ENCODE results near the gene SBNO2.

Gene SBNO2

DNA sequence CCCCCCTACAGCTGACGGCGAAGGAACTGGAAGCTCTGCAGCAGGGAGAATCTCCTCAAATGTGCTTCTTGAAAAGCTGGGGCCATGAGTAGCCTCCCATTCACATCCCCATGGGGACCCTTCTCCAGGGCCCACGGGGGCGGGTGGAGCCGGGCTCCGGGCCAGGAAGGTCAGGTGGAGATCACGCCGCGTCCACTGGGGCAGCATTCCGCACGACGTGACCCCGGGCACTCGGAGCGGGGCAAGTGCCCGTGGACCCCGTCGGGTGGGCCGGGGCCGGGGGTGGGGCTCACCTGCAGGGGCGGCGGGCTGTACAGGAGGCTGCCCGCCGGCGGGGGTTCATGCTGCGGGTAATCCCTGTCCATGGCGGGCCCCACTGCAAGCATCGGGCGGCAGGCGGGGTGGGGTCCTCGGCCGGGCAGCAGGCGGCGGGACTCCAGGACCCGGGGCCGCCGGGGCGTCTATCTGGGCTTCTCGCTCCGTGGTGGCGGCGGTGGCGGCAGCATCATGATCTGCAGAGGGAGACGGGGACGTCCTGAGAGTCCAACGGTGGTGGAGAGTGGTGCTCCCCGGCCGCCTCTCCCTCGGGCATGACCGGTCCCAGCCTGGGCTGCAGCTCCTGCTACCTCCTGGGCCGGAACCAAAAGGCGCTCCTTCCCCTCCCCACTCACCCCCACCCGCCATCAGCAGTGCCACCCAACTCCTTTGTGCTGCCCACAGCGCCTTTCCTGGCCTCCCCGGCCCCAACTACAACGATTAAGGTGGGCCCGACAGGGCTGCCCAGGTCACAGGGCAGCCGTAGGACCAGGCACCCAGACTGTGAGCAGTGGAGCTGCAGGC, 20.0 kb downstream of the SBNO2 start:
- no peak for DNase-seq

DNA sequence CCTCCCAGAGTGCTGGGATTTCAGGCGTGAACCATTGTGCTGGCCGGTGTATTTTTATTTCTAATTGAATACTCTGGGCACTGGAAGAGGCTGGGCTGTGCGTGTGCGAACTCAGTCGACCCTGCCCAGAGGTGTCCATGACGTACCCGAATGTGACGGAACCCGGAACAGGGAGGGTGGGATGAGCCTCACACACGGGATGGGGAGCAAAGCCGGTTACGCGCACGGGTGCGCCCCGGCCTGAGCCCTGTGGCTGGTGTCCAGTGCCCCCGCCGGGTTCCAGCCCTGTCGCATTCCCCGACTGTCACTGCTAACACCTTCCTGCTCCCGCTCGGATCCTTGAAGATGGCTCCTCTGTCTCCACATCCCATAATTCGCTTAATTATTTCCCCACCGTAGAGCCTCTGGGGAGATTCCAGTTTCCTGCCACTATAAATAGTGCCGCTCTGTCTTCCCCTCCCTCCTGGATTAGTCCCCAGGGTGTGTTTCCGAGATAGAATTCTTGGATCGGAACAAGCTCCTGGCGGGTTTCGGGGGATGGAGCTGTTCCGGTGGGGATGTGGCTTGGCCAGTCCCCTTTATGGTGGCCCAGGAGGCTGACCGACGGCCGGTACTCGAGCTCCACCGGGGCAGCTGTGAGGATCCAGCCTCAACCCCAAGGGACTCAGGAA, 22.0 kb downstream of the SBNO2 start:
- no peak for DNase-seq

GRCh38 chr19:1151037-1151724, 22.9 kb downstream of the SBNO2 start:
- no peak for DNase-seq

- DNase-seq, result no peak
Measured at GRCh38 chr19:1150333-1151036, 23.6 kb downstream of the SBNO2 start.

DNA sequence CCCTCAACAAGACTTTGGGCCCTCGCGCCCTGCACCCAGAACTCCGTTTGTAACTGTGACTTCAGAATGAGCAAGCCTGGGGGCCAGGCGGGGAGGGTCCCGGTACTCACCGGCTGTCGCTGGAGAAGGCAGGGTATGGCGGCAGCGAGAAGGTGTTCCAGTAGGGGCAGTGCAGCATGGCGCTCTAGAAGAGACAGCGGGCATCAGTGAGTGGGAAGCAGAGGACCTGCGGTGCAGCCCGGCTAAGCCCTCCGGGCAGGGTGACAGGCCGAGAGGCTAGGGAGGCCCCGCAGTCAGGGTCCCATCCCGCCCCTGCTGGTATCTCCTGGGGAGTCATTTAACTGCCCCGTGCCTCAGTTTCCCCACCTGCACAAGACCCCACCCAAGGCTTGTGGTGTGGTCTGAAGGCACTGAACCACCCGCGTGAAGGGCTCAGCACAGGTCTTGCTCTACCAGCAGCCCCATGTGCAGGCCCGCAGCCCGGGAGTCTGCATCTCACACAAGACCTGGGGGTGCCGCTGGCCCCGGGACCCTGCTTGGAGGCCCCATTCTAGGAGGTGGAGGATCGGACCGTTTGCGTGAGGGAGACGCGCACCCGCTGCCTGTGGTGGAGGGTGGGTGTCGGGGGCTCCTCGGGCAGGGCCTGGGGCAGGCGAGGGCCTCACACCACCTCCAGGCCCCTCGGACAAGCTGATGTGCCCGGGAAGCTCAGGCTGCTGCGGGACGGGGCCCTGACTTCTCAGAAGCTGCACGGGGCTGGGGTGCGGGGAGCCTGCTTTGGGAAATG, 24.6 kb downstream of the SBNO2 start:
- no peak for DNase-seq

GRCh38 chr19:1147934-1148549, 26.0 kb downstream of the SBNO2 start:
- no peak for DNase-seq

DNA sequence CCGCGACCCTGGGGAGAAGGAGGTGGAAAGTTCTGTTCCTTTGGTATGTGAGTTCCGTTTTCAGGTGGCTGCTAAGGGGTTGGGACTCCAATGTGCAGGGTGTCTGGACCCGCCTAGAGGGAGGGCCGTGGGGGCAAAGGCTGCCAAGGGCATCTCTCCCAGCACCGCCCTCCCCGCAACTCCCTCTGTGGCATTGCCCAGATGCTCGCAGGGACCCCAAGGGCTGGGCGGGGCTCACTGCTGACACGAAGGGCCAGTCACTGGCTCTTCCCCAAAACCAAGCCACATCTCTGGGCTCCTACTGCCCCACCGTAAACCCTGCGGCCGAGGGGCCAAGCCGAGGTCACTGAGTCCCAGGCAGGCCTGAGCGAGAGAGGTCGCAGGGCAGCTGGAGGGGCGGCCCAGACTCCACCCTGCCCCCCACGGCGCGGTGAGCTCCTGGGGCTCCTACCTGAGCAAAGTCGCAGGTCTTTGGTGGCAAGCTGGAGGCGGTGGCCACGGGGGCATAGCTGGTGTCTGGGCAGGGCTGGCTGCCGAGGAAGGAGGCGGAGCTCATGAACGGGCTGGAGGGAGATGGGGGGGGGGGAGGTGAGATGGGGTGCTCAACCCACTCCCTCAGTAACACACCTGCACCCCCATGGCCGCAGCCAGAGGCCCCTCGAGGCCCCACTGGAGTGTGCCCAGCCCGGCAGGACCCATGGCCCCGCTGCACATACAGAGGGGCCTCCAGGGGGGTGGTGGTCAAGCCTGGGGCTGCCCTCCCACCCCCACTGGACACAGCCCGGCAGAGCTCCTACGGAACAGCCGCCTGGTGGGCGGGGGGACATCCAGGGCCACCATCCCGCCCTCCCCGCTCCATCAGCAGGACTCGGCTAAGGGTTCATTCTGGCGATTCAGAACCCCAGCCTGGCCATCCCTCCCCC, 26.9 kb downstream of the SBNO2 start:
- DNase-seq, result no peak

DNA sequence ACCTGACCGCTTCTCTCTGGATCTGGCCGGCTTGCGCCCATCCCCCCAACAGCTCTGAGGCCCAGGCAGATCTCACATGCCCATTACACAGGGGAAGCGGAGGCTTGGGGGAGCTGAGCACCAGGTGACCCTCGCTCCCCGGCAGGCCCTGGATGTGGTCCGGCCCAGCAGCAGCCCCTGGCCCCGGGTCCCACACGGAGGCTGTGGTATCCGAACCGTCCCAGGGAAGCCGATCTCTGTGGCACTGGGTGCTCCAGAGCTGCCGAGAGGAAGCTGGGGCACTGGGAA, 27.7 kb downstream of the SBNO2 start:
- no peak for DNase-seq

DNA sequence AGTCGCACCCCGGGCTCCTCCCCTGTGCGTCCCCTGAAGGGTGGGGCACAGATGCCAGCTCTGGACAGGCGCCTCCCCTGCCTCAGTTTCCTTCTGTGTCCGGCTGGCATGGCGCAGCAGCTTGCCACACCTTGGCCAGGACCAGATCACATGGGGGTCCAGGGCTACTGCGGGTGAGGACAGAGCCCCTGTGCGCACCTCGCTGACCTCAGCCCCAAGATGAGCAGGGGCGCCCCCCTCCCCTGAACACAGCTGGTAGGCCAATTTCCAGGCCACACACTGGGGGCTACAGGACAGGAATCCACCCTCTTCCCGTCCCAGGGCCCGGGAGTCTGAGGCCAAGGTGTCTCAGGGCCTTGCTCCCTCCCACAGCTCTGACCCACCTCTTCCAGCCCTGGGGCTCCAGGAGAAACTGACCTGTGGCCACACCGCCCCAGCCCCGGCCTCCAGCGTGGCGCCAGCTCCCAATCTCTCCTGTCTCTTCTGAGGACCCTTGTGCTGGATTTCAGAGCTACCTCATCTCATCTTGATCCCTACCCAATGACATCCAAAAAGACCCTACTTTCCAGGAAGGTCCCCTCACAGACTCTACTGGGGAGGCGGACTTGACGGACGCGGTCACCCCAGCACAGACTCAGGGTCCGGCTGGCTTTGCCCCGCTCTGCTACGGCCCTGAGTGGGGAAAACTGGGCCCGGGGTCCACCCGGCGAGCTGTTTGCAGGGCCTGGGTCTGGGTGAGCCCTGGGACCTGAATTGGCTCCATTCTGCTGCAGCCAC, 28.2 kb downstream of the SBNO2 start:
- no peak for DNase-seq

- no peak for DNase-seq
Measured at GRCh38 chr19:1144741-1145140, 29.3 kb downstream of the SBNO2 start.

DNA sequence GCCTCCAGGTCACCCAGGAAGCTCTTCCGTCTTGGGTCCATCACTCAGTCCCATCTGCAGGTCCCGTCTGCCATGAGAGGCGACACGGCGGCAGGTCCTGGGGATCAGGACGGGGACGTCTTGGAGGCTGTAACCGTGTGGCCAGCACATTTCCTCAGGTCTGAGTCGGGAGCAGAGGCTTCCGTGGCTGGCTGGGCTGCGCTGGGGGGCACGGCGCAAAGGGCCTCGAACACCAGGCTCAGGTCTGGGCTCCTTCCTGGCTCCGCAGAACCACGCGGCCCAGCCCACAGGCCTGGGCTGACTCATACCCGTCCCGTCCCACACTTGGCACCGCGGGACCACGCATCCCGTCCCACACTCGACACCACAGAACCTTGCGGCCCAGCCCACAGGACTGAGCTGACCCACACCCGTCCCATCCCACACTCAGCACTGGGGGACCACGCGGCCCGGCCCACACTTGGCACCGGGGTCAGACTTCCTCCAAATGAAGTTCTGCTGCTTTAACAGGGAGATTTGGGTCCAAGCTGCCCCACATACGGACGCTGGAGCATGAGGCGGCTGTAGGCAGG, 30.2 kb downstream of the SBNO2 start:
- DNase-seq, result no peak

DNA sequence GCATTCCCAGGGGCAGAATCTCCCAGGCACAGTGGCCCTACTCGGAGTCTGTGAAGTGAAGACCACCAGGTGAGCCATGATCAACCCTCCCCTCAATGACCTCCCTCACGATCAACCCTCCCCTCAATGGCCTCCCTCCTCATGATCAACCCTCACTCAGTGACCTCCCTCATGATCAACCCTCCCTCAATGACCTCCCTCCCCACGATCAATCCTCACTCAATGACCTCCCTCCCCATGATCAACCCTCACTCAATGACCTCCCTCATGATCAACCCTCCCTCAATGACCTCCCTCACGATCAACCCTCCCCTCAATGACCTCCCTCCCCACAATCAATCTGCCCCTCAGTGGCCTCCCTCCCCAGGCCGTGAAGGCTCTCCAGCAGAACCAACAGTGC, 32.1 kb downstream of the SBNO2 start:
- DNase-seq, result no peak

DNA sequence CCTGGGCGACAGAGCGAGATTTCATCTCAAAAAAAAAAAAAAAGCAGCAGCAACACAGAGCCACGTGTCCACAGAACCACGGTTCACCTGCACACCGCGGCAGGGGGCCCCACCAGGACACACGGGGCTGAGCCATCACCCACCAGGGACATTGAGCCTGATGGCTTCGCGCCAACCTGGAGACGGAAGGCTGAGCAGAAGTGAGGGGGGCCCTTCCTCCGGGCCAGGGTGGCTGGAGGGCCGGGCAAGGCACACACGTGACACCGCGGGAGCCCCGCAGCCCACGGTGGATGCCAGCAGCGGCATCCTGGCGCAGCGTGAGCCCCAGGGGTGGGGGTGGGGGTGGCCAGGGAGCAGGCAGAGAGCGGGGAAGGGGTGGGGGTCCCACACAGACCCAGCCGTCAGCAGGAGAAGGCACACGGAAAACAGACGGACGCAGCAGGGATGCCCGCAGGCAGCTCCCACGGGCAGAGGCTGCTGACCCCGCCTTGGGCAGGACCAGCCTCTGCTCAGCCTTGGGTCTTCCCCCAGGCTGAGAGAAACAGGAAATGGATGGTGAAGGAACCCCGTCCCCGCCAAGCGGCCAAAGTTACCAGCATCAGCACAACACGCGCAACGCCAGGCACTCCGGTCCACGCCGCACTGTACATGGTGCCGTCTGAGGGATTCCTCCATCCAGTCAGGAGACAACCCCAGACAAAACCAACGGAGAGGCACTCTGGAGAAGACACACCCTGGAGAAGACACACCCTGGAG, 33.6 kb downstream of the SBNO2 start:
- no peak for DNase-seq

DNA sequence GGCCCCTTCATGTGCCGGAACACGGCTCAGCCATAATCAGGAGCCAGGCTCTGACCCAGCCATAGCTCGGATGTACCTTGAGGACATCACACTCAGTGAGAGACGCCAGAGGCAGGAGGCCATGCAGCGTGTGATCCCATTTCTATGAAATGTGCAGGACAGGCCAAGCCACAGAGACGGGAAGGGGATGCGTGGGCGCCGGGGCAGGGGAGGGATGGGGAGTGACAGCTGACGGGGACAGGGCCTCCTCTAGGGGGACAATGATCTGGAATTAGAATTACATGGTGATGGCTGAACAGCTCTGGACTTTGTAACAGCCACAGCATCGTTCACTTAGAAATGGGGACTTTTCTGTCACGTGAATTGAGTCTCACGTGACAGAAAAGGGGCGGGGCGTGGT, 34.9 kb downstream of the SBNO2 start:
- no peak for DNase-seq

DNA sequence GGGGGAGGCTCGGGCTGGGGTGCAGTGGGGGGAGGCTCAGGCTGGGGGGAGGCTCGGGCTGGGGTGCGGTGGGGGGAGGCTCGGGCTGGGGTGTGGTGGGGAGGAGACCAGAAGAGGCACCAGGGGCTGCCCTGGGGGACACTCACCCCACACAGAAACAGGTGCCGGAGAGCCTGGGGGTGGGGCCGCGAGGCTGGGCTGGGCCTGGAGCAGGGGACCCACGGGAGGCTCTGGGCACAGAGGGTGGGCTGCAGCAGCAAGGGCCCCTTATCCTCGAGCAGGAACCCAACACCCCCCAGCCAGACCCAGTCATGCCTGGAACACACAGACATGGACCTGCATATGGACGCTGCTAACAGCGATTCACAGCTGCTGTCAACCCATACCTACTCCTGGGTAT, 35.9 kb downstream of the SBNO2 start:
- DNase-seq, result no peak

- DNase-seq, result no peak
Measured at GRCh38 chr19:1136621-1137317, 37.3 kb downstream of the SBNO2 start.

- peak; percentile 13 for DNase-seq
Measured at GRCh38 chr19:1136201-1136600, 37.9 kb downstream of the SBNO2 start.

DNA sequence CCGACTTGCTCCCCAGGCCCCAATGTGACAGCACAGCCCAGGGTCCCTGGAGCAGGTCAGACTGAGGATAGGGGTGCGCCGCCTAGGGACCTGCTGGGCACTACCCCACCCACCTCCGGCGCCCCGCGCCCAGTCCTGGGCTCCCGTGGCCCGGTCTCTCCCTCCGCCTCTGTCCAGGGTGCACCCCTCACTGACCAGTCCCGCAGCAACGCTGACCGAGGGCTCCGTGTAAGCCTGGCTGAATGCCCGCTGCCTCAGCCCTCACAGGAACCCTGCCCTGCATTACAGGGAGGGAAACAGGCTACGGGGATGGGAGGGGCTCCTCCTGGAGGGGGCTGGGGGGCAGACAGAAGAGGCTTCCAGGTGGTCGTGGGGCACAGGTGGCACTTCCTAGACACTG, 38.6 kb downstream of the SBNO2 start:
- DNase-seq, result no peak

DNA sequence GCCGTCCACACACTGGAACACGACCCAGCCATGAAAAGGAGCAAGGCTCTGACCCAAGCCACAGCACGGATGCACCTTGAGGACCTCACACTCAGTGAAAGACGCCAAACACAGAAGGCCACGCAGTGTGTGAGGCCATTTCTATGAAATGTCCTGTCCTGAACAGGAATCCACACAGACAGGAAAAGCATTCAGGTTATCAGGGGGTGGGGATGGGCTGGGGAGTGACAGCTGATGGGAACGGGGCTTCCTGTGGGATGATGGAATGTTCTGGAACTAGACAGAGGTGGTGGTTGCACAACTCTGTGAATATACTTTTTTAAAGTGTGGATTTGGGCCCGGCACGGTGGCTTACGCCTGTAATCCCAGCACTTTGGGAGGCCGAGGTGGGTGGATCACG, 39.6 kb downstream of the SBNO2 start:
- no peak for DNase-seq

Data from RPMI8226 (cell line).